Thyroid gland (tissue), 4 donors: ENCODE data around the gene CDC34.

ENCODE experiments used
- CTCF ChIP-seq, 6 experiments: fragments of 200-600 bp in 3 of 6; fragments of 450-650 bp in 3 of 6; sonication (generic) in 3 of 6; IDR thresholded peaks; one replicate each; pipeline ENCODE4 v1.5.1; 2016 to 2019; ENCODE audit warnings: antibody characterized with exemption in 6 of 6, mild to moderate bottlenecking in 2 of 6, inconsistent platforms in 1 of 6, moderate library complexity in 1 of 6
- POLR2A ChIP-seq, 2 donors: fragments of 450-650 bp; IDR thresholded peaks; one replicate each; pipeline ENCODE4 v1.6.1; 2017; ENCODE audit warnings: antibody characterized with exemption in 2 of 2, mild to moderate bottlenecking in 2 of 2, moderate library complexity in 1 of 2

GRCh38 chr19:498977-499623 is 32.5 kb upstream of the CDC34 start:
- TF ChIP-seq CTCF (IDR thresholded peaks at IDR 0.05), result no peak
- no peak for TF ChIP-seq POLR2A (IDR thresholded peaks at IDR 0.05)
